Measurements from ENCODE around the gene PTPRN2.

DNA sequence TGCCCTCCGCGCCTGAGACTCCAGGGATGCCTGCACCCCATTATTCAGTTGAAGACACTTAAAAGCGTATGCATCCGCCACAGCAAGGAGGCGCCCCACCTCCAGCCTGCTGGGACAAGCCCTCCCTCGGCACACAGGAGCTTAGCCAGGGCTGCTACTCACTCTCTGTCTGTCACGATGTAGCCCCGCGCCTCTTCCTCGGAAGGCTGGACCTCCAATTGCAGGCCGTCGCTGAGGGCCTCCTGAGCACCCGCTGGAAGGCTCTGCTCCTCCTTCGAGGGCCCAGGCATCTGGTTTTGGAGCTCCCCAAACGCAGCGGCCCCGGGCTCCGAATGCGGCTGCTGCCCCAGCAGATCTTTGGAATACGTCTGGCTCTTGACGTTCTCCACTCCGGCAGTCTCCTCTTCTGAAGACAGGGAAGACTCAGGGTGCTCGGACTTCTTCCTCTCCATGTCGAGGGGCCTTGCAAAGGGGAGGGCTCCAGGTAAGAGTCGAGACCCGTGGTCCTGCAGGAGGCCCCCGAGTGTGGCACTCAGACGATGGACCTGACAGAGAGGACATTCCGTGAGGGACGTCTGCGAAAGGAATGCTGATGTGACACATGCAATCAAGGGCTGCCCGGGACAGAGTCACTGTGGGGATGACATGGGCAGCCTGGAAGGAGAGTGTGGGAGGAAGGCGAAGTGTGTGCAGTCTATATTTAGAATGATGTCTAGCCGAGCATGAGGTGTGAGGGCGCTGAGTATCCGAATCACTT, 453.9 kb downstream of the PTPRN2 start:
- TF ChIP-seq HDGF (IDR thresholded peaks at IDR 0.05; ENCODE audit: borderline replicate concordance) (no peak), FOXM1 (IDR thresholded peaks at IDR 0.05; ENCODE audit: borderline replicate concordance) (no peak), BHLHE40 (IDR thresholded peaks at IDR 0.05; ENCODE audit: borderline replicate concordance) (no peak)
